Trophoblast cell (in vitro differentiated cells and primary cell): ENCODE measurements around the gene SATB1.

Experiments used
- DNase-seq, 2 donors: peaks; one replicate each; pipeline ENCODE4 v3.0.0-alpha.2; 2016
- H2AFZ ChIP-seq: 2 replicates; pipeline ENCODE4 v1.6.1; 2013; ENCODE audit warnings: low read length, moderate library complexity, mild to moderate bottlenecking; ENCODE audit not compliant: insufficient read depth, poor library complexity
- H2AK5ac ChIP-seq: 2 replicates; pipeline ENCODE4 v1.6.1; 2013; ENCODE audit warnings: mild to moderate bottlenecking, low read length
- H2BK120ac ChIP-seq: 2 replicates; pipeline ENCODE4 v1.6.1; 2013; ENCODE audit warnings: low read length, mild to moderate bottlenecking, moderate library complexity; ENCODE audit not compliant: insufficient read depth, poor library complexity
- H2BK12ac ChIP-seq: 2 replicates; pipeline ENCODE4 v1.6.1; 2013; ENCODE audit warnings: mild to moderate bottlenecking, low read length, moderate library complexity
- H2BK5ac ChIP-seq: 2 replicates; pipeline ENCODE4 v1.6.1; 2013; ENCODE audit warnings: low read length, low read depth, moderate library complexity, mild to moderate bottlenecking; ENCODE audit not compliant: poor library complexity
- H3K14ac ChIP-seq: 2 replicates; pipeline ENCODE4 v1.6.1; 2013; ENCODE audit warnings: mild to moderate bottlenecking, low read length
- H3K18ac ChIP-seq: 2 replicates; pipeline ENCODE4 v1.6.1; 2013; ENCODE audit warnings: mild to moderate bottlenecking, low read length
- H3K23ac ChIP-seq: 2 replicates; pipeline ENCODE4 v1.6.1; 2013; ENCODE audit warnings: low read length
- H3K27ac ChIP-seq: 2 replicates; pipeline ENCODE4 v1.5.1; 2013; ENCODE audit warnings: low read depth, mild to moderate bottlenecking, inconsistent platforms, low read length, moderate library complexity
- H3K27me3 ChIP-seq: 2 replicates; pipeline ENCODE4 v1.6.1; 2013; ENCODE audit warnings: inconsistent platforms, mild to moderate bottlenecking, low read length, moderate library complexity; ENCODE audit not compliant: insufficient read depth
- H3K36me3 ChIP-seq, 2 experiments: 1 replicate in 1 of 2; 2 replicates in 1 of 2; pipeline ENCODE4 v1.6.1; 2013; ENCODE audit warnings: low read length in 2 of 2, mild to moderate bottlenecking in 2 of 2, moderate library complexity in 1 of 2; ENCODE audit not compliant: insufficient read depth in 2 of 2, control insufficient read depth in 1 of 2
- H3K4ac ChIP-seq: 2 replicates; pipeline ENCODE4 v1.6.1; 2013; ENCODE audit warnings: low read depth, mild to moderate bottlenecking, low read length, moderate library complexity
- H3K4me1 ChIP-seq, 2 experiments: 1 replicate in 1 of 2; 2 replicates in 1 of 2; pipeline ENCODE4 v1.6.1; 2013; ENCODE audit warnings: low read length in 2 of 2, mild to moderate bottlenecking in 2 of 2, moderate library complexity in 1 of 2; ENCODE audit not compliant: insufficient read depth in 2 of 2, control insufficient read depth in 1 of 2
- H3K4me2 ChIP-seq: 2 replicates; pipeline ENCODE4 v1.6.1; 2013; ENCODE audit warnings: inconsistent platforms, mild to moderate bottlenecking, low read length, moderate library complexity
- H3K4me3 ChIP-seq: 2 replicates; pipeline ENCODE4 v1.5.1; 2013; ENCODE audit warnings: mild to moderate bottlenecking, low read depth, low read length, inconsistent platforms
- H3K79me1 ChIP-seq: one replicate; pipeline ENCODE4 v1.6.1; 2013; ENCODE audit warnings: low read length
- H3K79me2 ChIP-seq: 2 replicates; pipeline ENCODE4 v1.6.1; 2013; ENCODE audit warnings: low read length, mild to moderate bottlenecking; ENCODE audit not compliant: control insufficient read depth, insufficient read depth, poor library complexity
- H3K9ac ChIP-seq: 2 replicates; pipeline ENCODE4 v1.6.1; 2013; ENCODE audit warnings: mild to moderate bottlenecking, low read length
- H3K9me3 ChIP-seq: 2 replicates; pipeline ENCODE4 v1.6.1; 2013; ENCODE audit warnings: low read depth, mild to moderate bottlenecking, control low read depth, inconsistent platforms, low read length; ENCODE audit not compliant: insufficient read depth
- H4K12ac ChIP-seq: 2 replicates; pipeline ENCODE4 v1.6.1; 2013; ENCODE audit warnings: low read depth, mild to moderate bottlenecking, low read length, moderate library complexity
- H4K8ac ChIP-seq: 2 replicates; pipeline ENCODE4 v1.6.1; 2013; ENCODE audit warnings: low read depth, mild to moderate bottlenecking, low read length, moderate library complexity
- H4K91ac ChIP-seq: one replicate; pipeline ENCODE4 v1.6.1; 2013; ENCODE audit warnings: low read depth, mild to moderate bottlenecking, low read length, moderate library complexity
- WGBS: extraction: QIAGEN DNeasy Blood & Tissue Kit; methylation state at CpG from one replicate; pipeline ENCODE4 v1.1.7; 2013; ENCODE audit warnings: missing lambda C conversion rate; ENCODE audit not compliant: insufficient read length, insufficient coverage; ENCODE audit errors: extremely low coverage; 5-methylcytosine and 5-hydroxymethylcytosine counted together

SATB1 gene

GRCh38 chr3:18402239-18402799 lies 22.8 kb downstream of the SATB1 start:
- Histone ChIP-seq H3K23ac (no peak overlapping the region), H3K36me3 (no peaks in the 10 kb centered on the region), H3K4ac (no peak overlapping the region), H3K14ac (no peak overlapping the region), H4K91ac (no peak overlapping the region), H4K8ac (no peak overlapping the region), H3K27ac (no peak overlapping the region), H3K9ac (no peak overlapping the region), H2BK120ac (no peak overlapping the region), H3K79me2 (no peaks in the 10 kb centered on the region), H4K12ac (no peak overlapping the region), H2BK5ac (no peak overlapping the region), H2AK5ac (no peak overlapping the region), H3K4me3 (no peak overlapping the region), H2BK12ac (no peak overlapping the region), H3K4me2 (no peak overlapping the region), H3K79me1 (no peaks in the 10 kb centered on the region), H3K27me3 (no peaks in the 10 kb centered on the region), H3K4me1 (no peaks in the 10 kb centered on the region), H3K18ac (no peak overlapping the region), H3K9me3 (no peaks in the 10 kb centered on the region), H2AFZ (no peak overlapping the region)
- WGBS, result no CpG with 5 or more reads among the region's 3 CpGs
- DNase-seq, result no peak

- H4K12ac ChIP-seq, result no peak overlapping the region
- H3K18ac ChIP-seq, result no peak overlapping the region
- H3K4ac ChIP-seq, result no peak overlapping the region
- H4K8ac ChIP-seq, result no peak overlapping the region
- no peak overlapping the region for H3K14ac ChIP-seq
- DNase-seq, result no peak
- H3K4me2 ChIP-seq, result no peak overlapping the region
- H3K36me3 ChIP-seq, result no peaks in the 10 kb centered on the region
- no peaks in the 10 kb centered on the region for H3K9me3 ChIP-seq
- H3K23ac ChIP-seq, result no peak overlapping the region
- no peaks in the 10 kb centered on the region for H3K79me1 ChIP-seq
- no peak overlapping the region for H2AK5ac ChIP-seq
- H2AFZ ChIP-seq, result no peak overlapping the region
- H3K4me1 ChIP-seq, result no peaks in the 10 kb centered on the region
- H2BK12ac ChIP-seq, result no peak overlapping the region
- no peak overlapping the region for H4K91ac ChIP-seq
- no peak overlapping the region for H3K4me3 ChIP-seq
- no CpG with 5 or more reads among the region's 10 CpGs for WGBS
- no peak overlapping the region for H3K27ac ChIP-seq
- no peaks in the 10 kb centered on the region for H3K79me2 ChIP-seq
- H2BK5ac ChIP-seq, result no peak overlapping the region
- no peaks in the 10 kb centered on the region for H3K27me3 ChIP-seq
- no peak overlapping the region for H2BK120ac ChIP-seq
- H3K9ac ChIP-seq, result no peak overlapping the region
Observed at GRCh38 chr3:18401300-18401961, 23.7 kb downstream of the SATB1 start.

GRCh38 chr3:18398448-18398847 lies 26.7 kb downstream of the SATB1 start:
- no peaks in the 10 kb centered on the region for H3K4me1 ChIP-seq
- H3K4me3 ChIP-seq, result no peak overlapping the region
- H3K4me2 ChIP-seq, result no peak overlapping the region
- H3K79me1 ChIP-seq, result no peaks in the 10 kb centered on the region
- peaks cover 4% of the 10 kb centered on the region in 2 experiments for H3K36me3 ChIP-seq
- H4K91ac ChIP-seq, result no peak overlapping the region
- no CpG with 5 or more reads among the region's 1 CpG for WGBS
- H3K79me2 ChIP-seq, result no peaks in the 10 kb centered on the region
- H3K23ac ChIP-seq, result no peak overlapping the region
- no peak overlapping the region for H4K12ac ChIP-seq
- H3K27ac ChIP-seq, result no peak overlapping the region
- H2AFZ ChIP-seq, result no peak overlapping the region
- no peaks in the 10 kb centered on the region for H3K9me3 ChIP-seq
- H2AK5ac ChIP-seq, result no peak overlapping the region
- DNase-seq, result no peak
- H3K27me3 ChIP-seq, result no peaks in the 10 kb centered on the region
- no peak overlapping the region for H4K8ac ChIP-seq
- no peak overlapping the region for H3K9ac ChIP-seq
- H2BK5ac ChIP-seq, result no peak overlapping the region
- H3K18ac ChIP-seq, result no peak overlapping the region
- H3K4ac ChIP-seq, result no peak overlapping the region
- H2BK120ac ChIP-seq, result no peak overlapping the region
- no peak overlapping the region for H3K14ac ChIP-seq
- no peak overlapping the region for H2BK12ac ChIP-seq

- DNase-seq, result no peak
- Histone ChIP-seq H3K9me3 (no peaks in the 10 kb centered on the region), H3K4me2 (no peak overlapping the region), H4K8ac (no peak overlapping the region), H2AFZ (no peak overlapping the region), H2BK12ac (no peak overlapping the region), H3K4me3 (no peak overlapping the region), H3K4ac (no peak overlapping the region), H3K36me3 (peaks cover 4% of the 10 kb centered on the region in 2 experiments), H4K12ac (no peak overlapping the region), H3K14ac (no peak overlapping the region), H3K9ac (no peak overlapping the region), H3K23ac (no peak overlapping the region), H2BK120ac (no peak overlapping the region), H3K27ac (no peak overlapping the region), H2AK5ac (no peak overlapping the region), H3K27me3 (no peaks in the 10 kb centered on the region), H3K79me1 (no peaks in the 10 kb centered on the region), H2BK5ac (no peak overlapping the region), H3K79me2 (no peaks in the 10 kb centered on the region), H3K18ac (no peak overlapping the region), H3K4me1 (no peaks in the 10 kb centered on the region), H4K91ac (no peak overlapping the region)
- WGBS, result no CpG with 5 or more reads among the region's 1 CpG
Observed at GRCh38 chr3:18396428-18396827, 28.7 kb downstream of the SATB1 start.
